Peyer's patch (tissue), 4 donors: Measurements from ENCODE around the gene PRMT5.

Source experiments
- POLR2A ChIP-seq, 2 donors: fragments of 450-650 bp; IDR thresholded peaks; one replicate each; pipeline ENCODE4 v1.5.1; 2017; ENCODE audit warnings: antibody characterized with exemption in 2 of 2, mild to moderate bottlenecking in 2 of 2, moderate library complexity in 2 of 2
- TF ChIP-seq, protein P1 (sequence below), 6 experiments: fragments of 450-650 bp in 4 of 6; fragments of 200-600 bp in 2 of 6; sonication (generic) in 1 of 6; IDR thresholded peaks; one replicate each; pipeline ENCODE4 v1.5.1; 2017 to 2019; ENCODE audit warnings: antibody characterized with exemption in 6 of 6, mild to moderate bottlenecking in 3 of 6, moderate library complexity in 1 of 6

DNA sequence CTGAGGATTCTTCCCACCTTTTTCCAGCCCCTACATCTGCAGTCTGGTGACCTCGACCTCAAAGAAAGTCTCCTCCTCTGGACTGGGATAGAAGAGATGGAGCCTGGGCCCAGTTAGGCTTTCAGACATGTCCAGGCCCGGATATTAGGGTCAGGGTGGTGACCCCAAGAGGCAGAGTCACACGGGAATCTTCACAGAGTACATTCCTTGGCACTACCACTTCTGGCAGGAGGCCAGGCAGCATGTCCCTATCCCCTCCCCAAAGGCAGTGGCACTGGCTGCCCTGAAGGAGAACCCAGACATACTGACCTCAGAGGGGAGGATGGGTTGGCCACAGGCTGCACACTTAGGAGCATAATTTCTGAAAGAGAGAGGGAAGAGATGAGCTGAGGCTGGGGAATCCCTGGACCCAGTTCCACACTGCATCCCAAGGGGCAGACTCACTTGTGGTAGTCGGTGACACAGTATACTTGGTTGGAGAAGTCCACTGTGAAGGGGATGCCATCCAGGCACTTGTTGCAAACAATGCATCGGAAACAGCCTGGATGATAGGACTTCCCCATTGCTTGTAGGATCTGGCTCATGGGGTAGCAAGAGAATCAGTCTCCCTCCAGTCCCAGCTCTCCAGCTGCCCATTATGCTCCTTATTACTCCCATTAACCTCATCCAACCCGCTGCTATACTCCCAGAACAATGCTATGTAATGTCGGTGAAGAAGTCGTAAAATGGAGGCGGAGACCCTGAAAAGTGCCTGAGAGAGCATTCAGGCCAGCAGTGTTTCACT is 45.5 kb upstream of the PRMT5 start:
- TF ChIP-seq, protein P1, sequence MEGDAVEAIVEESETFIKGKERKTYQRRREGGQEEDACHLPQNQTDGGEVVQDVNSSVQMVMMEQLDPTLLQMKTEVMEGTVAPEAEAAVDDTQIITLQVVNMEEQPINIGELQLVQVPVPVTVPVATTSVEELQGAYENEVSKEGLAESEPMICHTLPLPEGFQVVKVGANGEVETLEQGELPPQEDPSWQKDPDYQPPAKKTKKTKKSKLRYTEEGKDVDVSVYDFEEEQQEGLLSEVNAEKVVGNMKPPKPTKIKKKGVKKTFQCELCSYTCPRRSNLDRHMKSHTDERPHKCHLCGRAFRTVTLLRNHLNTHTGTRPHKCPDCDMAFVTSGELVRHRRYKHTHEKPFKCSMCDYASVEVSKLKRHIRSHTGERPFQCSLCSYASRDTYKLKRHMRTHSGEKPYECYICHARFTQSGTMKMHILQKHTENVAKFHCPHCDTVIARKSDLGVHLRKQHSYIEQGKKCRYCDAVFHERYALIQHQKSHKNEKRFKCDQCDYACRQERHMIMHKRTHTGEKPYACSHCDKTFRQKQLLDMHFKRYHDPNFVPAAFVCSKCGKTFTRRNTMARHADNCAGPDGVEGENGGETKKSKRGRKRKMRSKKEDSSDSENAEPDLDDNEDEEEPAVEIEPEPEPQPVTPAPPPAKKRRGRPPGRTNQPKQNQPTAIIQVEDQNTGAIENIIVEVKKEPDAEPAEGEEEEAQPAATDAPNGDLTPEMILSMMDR (IDR thresholded peaks at IDR 0.05): no peak
- no peak for TF ChIP-seq POLR2A (IDR thresholded peaks at IDR 0.05)
